H1 (cell line): ENCODE data around the gene NOTCH4.

ENCODE experiments used
- CHD2 ChIP-seq: IDR thresholded peaks from 2 replicates; pipeline ENCODE4 v1.6.1; 2012; ENCODE audit warnings: low read length, improper control_type of control experiment
- GABPA ChIP-seq: IDR thresholded peaks from 2 replicates; pipeline ENCODE4 v1.6.1; 2011; ENCODE audit warnings: mild to moderate bottlenecking, low read length, moderate library complexity, borderline replicate concordance; ENCODE audit not compliant: insufficient read depth
- KDM5A ChIP-seq: fragments of 200-600 bp; IDR thresholded peaks from 2 replicates; pipeline ENCODE4 v1.7.1; 2012; ENCODE audit warnings: mild to moderate bottlenecking, low read length, inconsistent platforms, mixed read lengths
- PHF8 ChIP-seq: fragments of 200-600 bp; sonication (generic); conservative IDR thresholded peaks from 2 replicates; pipeline ENCODE4 v1.7.1; 2012; ENCODE audit warnings: low read depth, mild to moderate bottlenecking, inconsistent platforms, low read length, moderate library complexity
- POLR2A ChIP-seq, 2 experiments: IDR thresholded peaks; 1 replicate in 1 of 2; 2 replicates in 1 of 2; pipeline ENCODE4 v1.6.1; 2011; ENCODE audit warnings: low read depth in 2 of 2, low read length in 2 of 2, mild to moderate bottlenecking in 2 of 2; ENCODE audit errors: control extremely low read depth in 1 of 2
- POLR2AphosphoS5 ChIP-seq: IDR thresholded peaks from 2 replicates; pipeline ENCODE4 v1.6.1; 2011; ENCODE audit warnings: low read depth, low read length
- POU5F1 ChIP-seq: IDR thresholded peaks from 2 replicates; pipeline ENCODE4 v1.6.1; 2011; ENCODE audit warnings: low read depth, mild to moderate bottlenecking, low read length, moderate library complexity
- TAF1 ChIP-seq: IDR thresholded peaks from 2 replicates; pipeline ENCODE4 v1.6.1; 2011; ENCODE audit warnings: mild to moderate bottlenecking, low read depth, low read length
- TBP ChIP-seq: IDR thresholded peaks from 2 replicates; pipeline ENCODE4 v1.6.1; 2011; ENCODE audit warnings: low read depth, low read length, improper control_type of control experiment
- TF ChIP-seq, protein P1 (sequence below), 3 experiments: IDR thresholded peaks; 1 replicate in 2 of 3; 2 replicates in 1 of 3; pipeline versions ENCODE4 v1.5.1 to v1.6.1; 2011; ENCODE audit warnings: low read length in 3 of 3, mild to moderate bottlenecking in 3 of 3, inconsistent platforms in 2 of 3, low read depth in 1 of 3, moderate library complexity in 1 of 3; ENCODE audit not compliant: insufficient read depth in 1 of 3; ENCODE audit errors: control extremely low read depth in 1 of 3

DNA sequence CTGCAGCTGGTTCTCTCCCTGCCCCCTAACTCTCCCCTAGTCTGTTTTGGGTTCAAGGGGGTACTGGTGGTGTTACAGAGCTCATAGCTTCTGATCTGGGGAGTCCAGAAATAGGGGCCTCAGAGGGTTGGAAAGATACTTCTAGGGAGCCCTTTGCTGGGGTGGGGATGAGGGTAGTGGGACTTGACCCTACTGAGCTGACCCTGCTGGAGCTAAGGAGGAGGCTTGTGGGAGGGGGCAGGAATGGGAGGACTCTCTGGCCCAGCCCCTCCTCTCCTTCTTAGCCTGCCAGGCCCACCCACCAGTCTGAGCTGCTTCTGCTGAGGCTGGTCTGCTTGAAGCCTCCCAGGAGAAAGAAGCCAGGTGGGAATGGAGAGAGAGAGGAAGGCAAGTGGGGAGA, 59.6 kb downstream of the NOTCH4 start, which contains the start of gene EGFL8:
- TF ChIP-seq POLR2A (IDR thresholded peaks at IDR 0.05; ENCODE audit: control extremely low read depth in 1 of 2, low read depth in 2 of 2, low read length in 2 of 2), result no peak
- no peak for TF ChIP-seq POLR2AphosphoS5
- TF ChIP-seq GABPA, result no peak
- TF ChIP-seq, protein P1, sequence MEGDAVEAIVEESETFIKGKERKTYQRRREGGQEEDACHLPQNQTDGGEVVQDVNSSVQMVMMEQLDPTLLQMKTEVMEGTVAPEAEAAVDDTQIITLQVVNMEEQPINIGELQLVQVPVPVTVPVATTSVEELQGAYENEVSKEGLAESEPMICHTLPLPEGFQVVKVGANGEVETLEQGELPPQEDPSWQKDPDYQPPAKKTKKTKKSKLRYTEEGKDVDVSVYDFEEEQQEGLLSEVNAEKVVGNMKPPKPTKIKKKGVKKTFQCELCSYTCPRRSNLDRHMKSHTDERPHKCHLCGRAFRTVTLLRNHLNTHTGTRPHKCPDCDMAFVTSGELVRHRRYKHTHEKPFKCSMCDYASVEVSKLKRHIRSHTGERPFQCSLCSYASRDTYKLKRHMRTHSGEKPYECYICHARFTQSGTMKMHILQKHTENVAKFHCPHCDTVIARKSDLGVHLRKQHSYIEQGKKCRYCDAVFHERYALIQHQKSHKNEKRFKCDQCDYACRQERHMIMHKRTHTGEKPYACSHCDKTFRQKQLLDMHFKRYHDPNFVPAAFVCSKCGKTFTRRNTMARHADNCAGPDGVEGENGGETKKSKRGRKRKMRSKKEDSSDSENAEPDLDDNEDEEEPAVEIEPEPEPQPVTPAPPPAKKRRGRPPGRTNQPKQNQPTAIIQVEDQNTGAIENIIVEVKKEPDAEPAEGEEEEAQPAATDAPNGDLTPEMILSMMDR (IDR thresholded peaks at IDR 0.05; ENCODE audit: control extremely low read depth in 1 of 3, insufficient read depth in 1 of 3, low read depth in 1 of 3, low read length in 3 of 3), result no peak
- no peak for TF ChIP-seq TBP
- TF ChIP-seq PHF8, result no peak
- TF ChIP-seq TAF1, result no peak
- no peak for TF ChIP-seq KDM5A
- TF ChIP-seq POU5F1, result no peak
- TF ChIP-seq CHD2, result no peak
